Caco-2 (cell line): ENCODE results near the gene RANGRF. TPM values are rescaled to one million over a fixed set of nuclear protein-coding genes. Genes with fewer than 3 reads are reported as not detected.

Experiments
- BruUV-seq: library from RNA; stranded (reverse); fragments of 400-500 nt; replicated peaks from 2 replicates; lab custom pipeline; 2021; lab: Mats Ljungman, UMichigan
- CTCF ChIA-PET: fragments of 300-600 bp; sonication (Branson Sonifier 250); formaldehyde crosslinking; loops from one replicate; lab custom pipeline; 2022; ENCODE audit warnings: antibody characterized with exemption; lab: Charles Lee
- POLR2A ChIA-PET: fragments of 300-600 bp; sonication (Branson Sonifier 250); formaldehyde crosslinking; loops from one replicate; lab custom pipeline; 2022; ENCODE audit warnings: antibody characterized with exemption; lab: Charles Lee
- DNase-seq, 2 experiments: peaks; one replicate each; pipeline versions ENCODE4 v3.0.0 to v3.0.0-alpha.2; 2020 to 2022
- H3K27me3 ChIP-seq: replicated peaks from 2 replicates; pipeline ENCODE4 v1.6.0; 2011; ENCODE audit warnings: low read length; ENCODE audit not compliant: control insufficient read depth, insufficient read depth
- H3K36me3 ChIP-seq: 2 replicates; pipeline ENCODE4 v1.5.1; 2011; ENCODE audit warnings: low read length; ENCODE audit not compliant: control insufficient read depth, insufficient read depth
- H3K4me1 ChIP-seq: fragments of 250-450 bp; sonication (Bioruptor Pico); 2 replicates; pipeline ENCODE4 v1.5.1; 2020; ENCODE audit warnings: mild to moderate bottlenecking
- H3K4me3 ChIP-seq: 2 replicates; pipeline ENCODE4 v1.5.1; 2011; ENCODE audit warnings: low read depth, mild to moderate bottlenecking, control low read depth, low read length
- H3K9me3 ChIP-seq: fragments of 250-450 bp; sonication (Bioruptor Pico); 2 replicates; pipeline ENCODE4 v1.5.1; 2020; ENCODE audit warnings: mild to moderate bottlenecking, moderate library complexity
- H3K27ac Mint-ChIP-seq: one replicate; pipeline ENCODE4 v1.8.0; 2022; ENCODE audit warnings: mixed read lengths; ENCODE audit not compliant: unreplicated experiment
- H3K27me3 Mint-ChIP-seq: one replicate; pipeline ENCODE4 v1.8.0; 2022; ENCODE audit warnings: mixed read lengths; ENCODE audit not compliant: insufficient read depth, unreplicated experiment
- H3K36me3 Mint-ChIP-seq: one replicate; pipeline ENCODE4 v1.8.0; 2022; ENCODE audit warnings: mild to moderate bottlenecking, mixed read lengths; ENCODE audit not compliant: insufficient read depth, unreplicated experiment
- H3K4me1 Mint-ChIP-seq: one replicate; pipeline ENCODE4 v1.8.0; 2022; ENCODE audit warnings: low read depth, mixed read lengths; ENCODE audit not compliant: unreplicated experiment
- H3K4me3 Mint-ChIP-seq: one replicate; pipeline ENCODE4 v1.8.0; 2022; ENCODE audit warnings: mild to moderate bottlenecking, moderate library complexity, mixed read lengths; ENCODE audit not compliant: unreplicated experiment
- H3K9me3 Mint-ChIP-seq: one replicate; pipeline ENCODE4 v1.8.0; 2022; ENCODE audit warnings: mixed read lengths; ENCODE audit not compliant: unreplicated experiment
- CTCF ChIP-seq, 2 experiments: fragments of 200-600 bp in 1 of 2; IDR thresholded peaks; 1 replicate in 1 of 2; 2 replicates in 1 of 2; pipeline versions ENCODE4 v1.5.1 to v1.8.0; 2011 to 2022; ENCODE audit warnings: antibody characterized with exemption in 1 of 2, control low read depth in 1 of 2, inconsistent platforms in 1 of 2, low read depth in 1 of 2, low read length in 1 of 2, mild to moderate bottlenecking in 1 of 2, moderate library complexity in 1 of 2; ENCODE audit not compliant: insufficient read depth in 1 of 2, severe bottlenecking in 1 of 2, unreplicated experiment in 1 of 2
- intact Hi-C: fragments of 100-400 bp; cut with micrococcal nuclease; formaldehyde crosslinking; loops from one replicate; pipeline ENCODE4 v1.10.0; 2022; ENCODE audit not compliant: unreplicated experiment
- total RNA-seq: library from RNA; stranded (reverse); gene quantifications from 2 replicates; pipeline ENCODE4 v1.2.3, GENCODE V29; 2022

Gene RANGRF
- total RNA-seq, 1 experiment from 2014 or later = 13.2 TPM

GRCh38 chr17:8311131-8311790, 22.8 kb downstream of the RANGRF start:
- Mint-ChIP-seq H3K4me1 (no peaks in the 10 kb centered on the region), H3K27ac (no peak overlapping the region), H3K4me3 (no peak overlapping the region), H3K9me3 (no peaks in the 10 kb centered on the region), H3K36me3 (no peaks in the 10 kb centered on the region), H3K27me3 (no peaks in the 10 kb centered on the region)
- POLR2A ChIA-PET = no interaction called here
- intact Hi-C loops = no loop called here
- no peaks in the 10 kb centered on the region for H3K36me3 ChIP-seq
- no TSS peak for BruUV-seq
- TF ChIP-seq CTCF (IDR thresholded peaks at IDR 0.05; ENCODE audit: insufficient read depth in 1 of 2, low read depth in 1 of 2, low read length in 1 of 2, severe bottlenecking in 1 of 2, unreplicated experiment in 1 of 2) = no peak
- no peaks in the 10 kb centered on the region for H3K9me3 ChIP-seq
- no peak for DNase-seq
- H3K4me3 ChIP-seq = no peak overlapping the region
- CTCF ChIA-PET = no interaction called here
- no peaks in the 10 kb centered on the region for H3K27me3 ChIP-seq
- no peaks in the 10 kb centered on the region for H3K4me1 ChIP-seq

- Histone ChIP-seq H3K4me3 (no peak overlapping the region), H3K4me1 (no peaks in the 10 kb centered on the region), H3K27me3 (no peaks in the 10 kb centered on the region), H3K36me3 (no peaks in the 10 kb centered on the region), H3K9me3 (no peaks in the 10 kb centered on the region)
- intact Hi-C loops = no loop called here
- no TSS peak for BruUV-seq
- CTCF ChIA-PET = no interaction called here
- TF ChIP-seq CTCF (IDR thresholded peaks at IDR 0.05; ENCODE audit: insufficient read depth in 1 of 2, low read depth in 1 of 2, low read length in 1 of 2, severe bottlenecking in 1 of 2, unreplicated experiment in 1 of 2) = no peak
- Mint-ChIP-seq H3K4me3 (no peak overlapping the region), H3K27ac (no peak overlapping the region), H3K9me3 (no peaks in the 10 kb centered on the region), H3K27me3 (no peaks in the 10 kb centered on the region), H3K36me3 (no peaks in the 10 kb centered on the region), H3K4me1 (no peaks in the 10 kb centered on the region)
- no peak for DNase-seq
- POLR2A ChIA-PET = no interaction called here
Measured at GRCh38 chr17:8312251-8312650, 23.8 kb downstream of the RANGRF start.

- Histone ChIP-seq H3K9me3 (no peaks in the 10 kb centered on the region), H3K36me3 (no peaks in the 10 kb centered on the region), H3K4me1 (no peaks in the 10 kb centered on the region), H3K4me3 (no peak overlapping the region), H3K27me3 (no peaks in the 10 kb centered on the region)
- TF ChIP-seq CTCF (IDR thresholded peaks at IDR 0.05; ENCODE audit: insufficient read depth in 1 of 2, low read depth in 1 of 2, low read length in 1 of 2, severe bottlenecking in 1 of 2, unreplicated experiment in 1 of 2) = no peak
- no peak for DNase-seq
- no peaks in the 10 kb centered on the region for H3K36me3 Mint-ChIP-seq
- H3K4me1 Mint-ChIP-seq = no peaks in the 10 kb centered on the region
- H3K9me3 Mint-ChIP-seq = no peaks in the 10 kb centered on the region
- H3K27me3 Mint-ChIP-seq = no peaks in the 10 kb centered on the region
- no TSS peak for BruUV-seq
- H3K4me3 Mint-ChIP-seq = no peak overlapping the region
- intact Hi-C loops = no loop called here
- CTCF ChIA-PET = interaction anchor here (0.6 kb wide), 2 partner anchors 10 to 36 kb away, joined by 3 to 5 read pairs; no protein-coding TSS in a partner anchor
- POLR2A ChIA-PET = no interaction called here
- H3K27ac Mint-ChIP-seq = no peak overlapping the region
Measured at GRCh38 chr17:8312726-8313600, 24.5 kb downstream of the RANGRF start.
